ENCODE results near the gene ATG16L2.
"Not testable (repeated sequence)": the region's sequence is repeated elsewhere in the genome, so short reads cannot be mapped to it uniquely, and the experiment has no call there.

ATG16L2 gene

DNA sequence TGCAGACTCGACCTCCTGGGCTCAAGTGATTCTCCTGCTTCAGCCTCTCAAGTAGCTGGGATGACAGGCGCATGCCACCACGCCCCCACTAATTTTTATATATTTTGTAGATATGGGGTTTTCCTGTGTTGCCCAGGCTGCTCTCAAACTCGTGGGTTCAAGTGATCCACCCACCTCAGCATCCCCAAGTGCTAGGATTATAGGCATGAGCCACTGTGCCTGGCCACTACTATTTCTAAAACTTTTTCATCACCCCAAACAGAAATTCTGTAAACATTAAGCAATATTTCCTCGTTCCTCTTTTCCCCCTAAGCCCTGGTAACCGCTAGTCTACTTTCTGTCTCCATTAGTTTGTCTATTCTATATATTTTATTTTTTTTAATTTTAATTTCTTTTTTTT lies 9.0 kb upstream of the ATG16L2 start:
- DNase-seq: no peak

DNA sequence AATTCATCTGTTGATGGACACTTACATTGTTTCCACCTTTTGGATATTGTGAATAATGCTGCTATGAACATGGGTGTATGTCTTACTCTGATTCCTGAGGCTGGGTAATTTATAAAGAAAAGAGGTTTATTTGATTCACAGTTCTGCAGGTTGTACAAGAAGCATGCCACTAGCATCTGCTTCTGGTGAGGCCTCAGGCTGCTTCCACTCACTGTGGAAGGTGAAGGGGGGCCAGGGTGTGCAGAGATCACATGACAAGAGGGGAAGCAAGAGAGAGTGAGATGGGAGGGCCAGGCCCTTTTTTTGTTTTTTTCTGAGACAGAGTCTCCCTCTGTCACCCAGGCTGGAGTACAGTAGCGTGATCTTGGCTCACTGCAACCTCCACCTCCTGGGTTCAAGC lies 7.8 kb upstream of the ATG16L2 start:
- DNase-seq: not testable (repeated sequence)

DNA sequence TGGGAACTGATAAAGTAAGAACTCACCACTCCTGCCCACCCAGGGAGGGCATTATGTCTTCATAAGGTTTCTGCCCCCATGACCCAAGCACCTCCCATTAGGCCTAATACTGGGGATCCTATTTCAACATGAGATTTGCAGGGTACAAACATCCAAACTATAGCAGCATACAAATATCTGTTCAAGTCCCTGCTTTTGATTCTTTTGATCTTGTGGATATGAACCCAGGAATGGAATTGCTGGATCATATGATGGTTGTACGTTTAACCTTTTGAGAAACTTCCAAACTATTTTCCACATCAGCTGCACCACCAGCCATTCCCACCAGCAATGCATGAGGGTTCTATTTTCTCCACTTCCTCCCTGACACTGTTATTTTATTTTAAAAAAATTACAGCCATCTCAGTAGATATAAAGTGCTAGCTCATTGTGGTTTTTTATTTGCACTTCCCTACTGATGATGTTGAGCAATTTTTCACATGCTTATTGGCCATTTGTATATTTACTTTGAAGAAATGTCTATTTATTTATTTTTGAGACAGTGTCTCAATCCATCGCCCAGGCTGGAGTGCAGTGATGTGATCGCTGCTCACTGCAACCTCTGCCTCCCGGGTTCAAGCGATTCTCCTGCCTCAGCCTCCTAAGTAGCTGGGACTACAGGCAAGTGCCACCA lies 7.1 kb upstream of the ATG16L2 start:
- DNase-seq: no peak

DNA sequence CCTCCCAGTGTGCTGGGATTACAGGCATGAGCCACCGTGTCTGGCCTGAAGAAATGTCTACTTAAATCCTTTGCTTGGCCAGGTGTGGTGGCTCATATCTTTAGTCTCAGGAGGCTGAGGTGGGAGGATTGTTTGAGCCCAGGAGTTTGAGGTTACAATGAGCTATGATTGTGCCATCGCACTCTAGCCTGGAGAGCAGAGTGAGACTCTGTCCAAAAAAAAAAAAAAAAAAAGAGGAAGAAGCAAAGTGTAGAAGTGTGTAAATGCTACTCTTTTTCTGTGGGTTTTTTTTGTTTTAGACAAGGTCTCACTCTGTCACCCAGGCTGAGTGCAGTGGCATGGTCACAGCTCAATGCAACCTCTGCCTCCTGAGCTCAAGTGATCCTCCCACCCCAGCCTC lies 6.4 kb upstream of the ATG16L2 start:
- DNase-seq: no peak

DNA sequence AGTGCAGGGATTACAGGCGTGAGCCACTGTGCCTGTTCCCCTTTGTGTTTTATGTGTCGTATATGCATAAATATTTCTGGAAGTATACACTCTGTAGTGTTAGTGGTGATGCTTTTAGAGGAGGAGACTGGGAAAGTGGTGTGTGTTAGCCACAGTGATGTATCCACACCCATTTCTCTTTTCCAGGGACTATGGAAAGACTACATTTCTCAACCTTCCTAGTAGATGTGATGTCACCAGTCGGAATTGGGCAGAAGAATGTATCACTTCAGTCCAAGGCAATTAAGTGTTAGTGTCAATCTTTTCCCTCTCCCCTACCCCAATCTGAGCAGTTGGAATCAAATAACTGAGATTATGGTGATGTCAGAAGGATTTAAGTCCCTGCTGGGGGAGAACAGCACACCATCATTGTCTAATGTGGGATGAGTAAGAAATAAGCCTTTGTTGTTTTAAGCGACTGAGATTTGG lies 5.8 kb upstream of the ATG16L2 start:
- DNase-seq: no peak

DNA sequence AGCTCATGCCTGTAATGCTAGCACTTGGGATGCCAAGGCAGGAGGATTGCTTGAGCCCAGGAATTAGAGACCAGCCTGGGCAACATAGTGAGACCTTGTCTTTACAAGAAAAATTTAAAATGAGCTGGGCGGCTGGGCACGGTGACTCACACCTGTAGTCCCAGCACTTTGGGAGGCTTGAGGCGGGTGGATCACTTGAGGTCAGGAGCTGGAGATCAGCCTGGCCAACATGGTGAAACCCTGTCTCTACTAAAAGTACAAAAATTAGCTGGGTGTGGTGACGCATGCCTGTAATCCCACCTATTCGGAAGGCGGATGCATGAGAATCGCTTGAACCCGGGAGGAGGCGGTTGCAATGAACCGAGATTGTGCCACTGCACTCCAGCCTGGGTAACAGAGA lies 2.5 kb upstream of the ATG16L2 start:
- DNase-seq: not testable (repeated sequence)

DNA sequence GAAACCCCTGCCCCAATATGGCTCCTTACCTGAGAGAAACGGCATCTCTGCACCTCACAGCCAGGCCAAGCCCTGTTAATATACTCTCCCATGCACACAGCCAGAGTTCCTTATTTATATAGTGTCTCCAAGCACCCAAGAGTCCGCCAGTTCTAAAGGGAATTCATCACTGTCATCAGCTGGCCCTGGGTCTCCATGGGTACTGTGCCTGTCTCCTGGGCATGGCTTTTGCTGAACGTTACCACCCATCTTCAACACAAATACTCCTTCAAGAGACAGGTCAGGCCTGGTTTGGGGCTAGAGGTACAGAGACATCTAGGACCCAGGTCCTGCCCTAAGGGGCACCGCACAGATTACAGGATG lies 1.6 kb upstream of the ATG16L2 start:
- DNase-seq: no peak

DNA sequence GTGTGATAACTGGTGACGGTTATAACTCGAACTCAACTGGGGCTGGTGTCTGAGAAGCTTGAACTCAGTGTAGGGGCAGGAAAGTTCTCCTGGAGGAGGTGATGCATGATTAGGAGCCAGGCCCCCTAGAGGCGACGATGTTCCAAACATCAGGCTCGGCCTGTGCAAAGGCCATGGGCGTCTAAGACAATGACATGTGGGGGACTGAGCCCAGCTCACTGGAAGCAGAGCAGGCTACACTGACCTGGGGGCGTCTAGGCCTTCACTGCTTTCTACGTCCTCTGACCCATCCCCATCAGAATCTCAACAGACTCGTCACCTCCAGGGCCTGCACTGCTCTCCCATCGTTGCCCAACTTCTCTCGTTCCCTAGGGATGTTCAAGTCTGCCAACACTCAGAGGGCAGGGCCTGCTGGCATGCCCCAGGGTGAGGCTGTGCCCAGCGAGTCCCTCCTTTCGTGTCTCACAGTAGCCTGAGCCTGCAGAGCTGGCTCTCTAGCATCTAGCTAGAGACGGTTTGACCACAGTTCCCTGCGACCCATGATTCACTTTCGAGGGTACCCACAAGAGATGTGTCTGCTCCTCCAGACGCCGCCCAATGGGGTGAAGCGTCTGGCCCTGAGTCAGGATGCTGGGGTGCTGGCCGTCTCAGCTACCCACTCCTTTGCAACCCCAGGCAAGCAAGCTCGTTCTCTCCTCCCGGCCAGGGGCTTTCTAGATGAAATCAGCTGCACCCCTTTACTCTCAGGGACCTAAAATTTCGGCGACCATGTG lies 1.1 kb upstream of the ATG16L2 start:
- DNase-seq: peak; percentile 43

DNA sequence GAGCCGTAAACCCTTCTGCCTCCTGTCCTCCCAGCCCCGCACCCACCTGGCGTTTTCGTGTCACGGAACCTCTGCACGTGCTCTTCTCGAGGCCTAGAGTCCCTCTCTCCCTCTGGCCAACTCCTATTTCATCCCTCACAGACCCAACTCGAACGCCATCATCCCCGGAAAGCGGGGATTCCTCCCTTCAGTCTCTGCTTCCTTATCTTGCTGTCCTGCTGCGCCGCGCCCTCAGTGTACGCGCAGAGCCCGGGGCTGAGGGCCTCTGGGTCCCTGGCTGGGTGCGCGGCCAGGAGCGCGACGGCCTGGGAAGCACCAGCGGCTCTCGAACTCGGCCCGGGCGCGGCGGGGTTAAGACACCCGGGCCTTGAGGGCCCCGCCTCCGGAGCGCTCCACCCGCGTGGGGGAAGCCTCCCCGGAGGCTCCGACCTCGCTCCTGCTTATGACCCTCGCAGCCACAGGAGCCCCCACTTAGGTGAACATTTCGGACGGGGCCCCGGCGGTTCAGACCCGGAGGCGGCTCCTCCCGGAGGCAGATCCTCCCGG lies 398 bp upstream of the ATG16L2 start:
- no peak for DNase-seq

DNA sequence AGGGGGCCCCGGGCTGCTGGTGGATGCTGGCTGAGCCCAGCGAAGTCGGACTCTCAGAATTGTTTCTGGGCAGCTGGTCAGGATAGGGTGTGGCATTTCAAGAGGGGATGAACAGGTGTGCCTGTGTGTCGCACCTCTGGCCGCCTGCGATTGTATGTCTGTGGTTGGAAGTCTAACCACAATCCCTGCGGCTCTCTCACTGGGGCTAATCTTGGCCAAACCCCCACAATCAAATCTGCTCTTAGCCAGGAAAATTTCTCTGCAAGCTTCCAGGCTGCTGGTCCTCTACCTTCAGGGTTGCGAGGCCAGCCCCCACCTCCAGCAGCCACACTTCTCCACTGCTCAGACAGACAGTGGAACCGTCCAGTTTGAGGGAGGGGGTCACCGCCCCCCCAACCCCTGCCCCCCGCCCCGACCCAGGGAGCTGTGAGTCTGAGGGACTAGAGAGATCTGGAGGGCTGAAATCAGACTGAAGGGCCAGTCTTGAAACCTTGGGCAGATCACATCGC lies 953 bp downstream of the ATG16L2 start:
- DNase-seq: no peak

DNA sequence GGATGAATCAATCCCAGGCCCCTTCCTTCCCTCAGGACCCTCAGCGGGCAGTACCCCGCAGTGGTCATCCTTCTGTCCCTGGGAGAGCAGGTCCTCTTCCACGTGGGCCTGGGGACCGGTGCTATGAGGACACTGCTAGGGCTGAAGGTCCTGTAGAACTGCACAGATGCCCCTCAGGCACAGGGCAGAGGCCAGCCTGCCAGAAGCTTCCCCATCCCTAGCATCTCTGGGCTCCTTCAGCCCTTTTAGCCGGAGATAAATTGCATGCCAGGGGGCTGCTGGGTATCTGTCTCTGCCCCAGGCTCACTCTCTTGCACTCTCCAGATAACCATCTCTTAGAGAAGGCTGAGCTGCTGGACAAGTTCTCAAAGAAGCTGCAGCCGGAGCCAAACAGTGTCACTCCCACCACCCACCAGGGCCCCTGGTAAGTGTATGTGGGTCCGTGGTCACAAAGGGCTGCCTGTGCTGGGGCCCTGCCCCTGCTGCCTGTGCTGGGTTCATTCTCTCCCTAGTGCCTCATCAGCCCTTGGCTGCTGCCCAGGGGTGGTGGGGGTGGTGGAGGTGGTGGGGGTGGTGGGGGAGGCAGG lies 2.3 kb downstream of the ATG16L2 start:
- no peak for DNase-seq

DNA sequence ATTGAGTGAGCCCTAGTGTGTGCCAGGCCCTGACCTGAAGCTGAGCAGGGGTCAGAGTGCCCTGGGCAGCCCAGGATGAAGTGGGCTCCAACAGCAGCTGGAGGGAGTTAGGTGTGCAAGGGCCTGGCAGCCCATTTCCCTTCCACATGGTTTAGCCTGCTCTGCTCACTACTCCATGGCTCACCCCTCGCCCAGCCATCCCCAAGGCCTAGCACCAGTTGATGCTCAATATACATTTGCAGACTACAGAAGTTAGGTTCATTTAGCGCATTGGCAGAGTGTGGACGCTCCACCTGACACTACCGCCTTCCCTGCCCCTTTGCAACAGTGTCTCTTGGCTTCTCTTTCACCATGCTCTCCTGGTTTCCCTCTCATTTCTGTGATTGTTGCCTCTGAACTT lies 3.8 kb downstream of the ATG16L2 start:
- no peak for DNase-seq

DNA sequence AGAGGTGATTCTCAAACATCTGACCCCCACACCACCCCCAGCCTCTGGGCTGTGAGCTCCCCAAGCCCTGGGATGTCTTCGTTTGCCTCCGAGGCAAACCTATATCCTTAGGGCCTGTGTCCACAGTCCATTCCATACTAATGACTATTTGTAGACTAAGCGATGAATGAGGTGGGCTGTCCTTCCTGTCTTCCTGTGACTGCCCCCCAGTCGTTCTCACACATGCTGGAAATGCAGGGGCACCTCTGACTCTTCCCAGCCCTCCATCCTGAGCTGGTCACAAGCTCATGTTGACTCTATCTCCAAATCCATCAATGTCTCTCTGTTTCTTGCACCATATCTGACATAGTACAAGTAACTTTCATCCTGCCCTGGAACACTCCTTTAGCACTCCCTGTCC lies 4.8 kb downstream of the ATG16L2 start:
- no peak for DNase-seq

DNA sequence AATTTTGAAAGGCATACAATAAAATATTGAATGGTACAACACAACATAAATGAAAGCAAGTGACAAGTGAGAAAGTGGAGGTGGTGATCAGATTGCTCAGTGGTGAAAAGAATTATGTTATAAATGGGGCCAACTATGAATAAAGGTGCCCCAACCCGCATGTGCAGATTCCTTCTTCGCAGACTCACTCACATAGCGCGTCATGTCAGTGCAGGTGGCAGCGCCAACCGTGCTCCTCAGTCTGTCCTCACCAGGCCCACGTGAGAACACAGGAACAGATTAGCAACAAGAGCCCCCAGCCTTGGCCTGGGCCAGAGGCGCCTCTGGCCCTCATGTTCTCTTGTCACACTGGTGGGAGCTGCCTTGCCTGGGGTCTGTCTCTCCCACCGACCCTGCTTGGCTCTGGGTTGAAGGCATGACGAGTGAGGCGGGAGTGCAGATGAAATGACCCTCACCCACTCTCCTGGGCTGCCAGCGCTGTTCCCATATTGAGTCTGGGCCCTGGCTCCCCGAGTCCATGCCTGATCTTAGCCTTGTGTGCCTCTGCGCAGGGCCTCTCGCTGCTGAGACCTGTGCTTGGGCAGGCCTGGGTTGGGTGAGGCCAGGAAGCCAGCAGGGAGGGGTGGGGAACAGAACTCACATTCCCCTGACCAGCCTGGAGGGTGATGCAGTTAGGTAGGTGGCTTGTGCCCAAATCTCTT lies 6.4 kb downstream of the ATG16L2 start:
- DNase-seq: no peak

DNA sequence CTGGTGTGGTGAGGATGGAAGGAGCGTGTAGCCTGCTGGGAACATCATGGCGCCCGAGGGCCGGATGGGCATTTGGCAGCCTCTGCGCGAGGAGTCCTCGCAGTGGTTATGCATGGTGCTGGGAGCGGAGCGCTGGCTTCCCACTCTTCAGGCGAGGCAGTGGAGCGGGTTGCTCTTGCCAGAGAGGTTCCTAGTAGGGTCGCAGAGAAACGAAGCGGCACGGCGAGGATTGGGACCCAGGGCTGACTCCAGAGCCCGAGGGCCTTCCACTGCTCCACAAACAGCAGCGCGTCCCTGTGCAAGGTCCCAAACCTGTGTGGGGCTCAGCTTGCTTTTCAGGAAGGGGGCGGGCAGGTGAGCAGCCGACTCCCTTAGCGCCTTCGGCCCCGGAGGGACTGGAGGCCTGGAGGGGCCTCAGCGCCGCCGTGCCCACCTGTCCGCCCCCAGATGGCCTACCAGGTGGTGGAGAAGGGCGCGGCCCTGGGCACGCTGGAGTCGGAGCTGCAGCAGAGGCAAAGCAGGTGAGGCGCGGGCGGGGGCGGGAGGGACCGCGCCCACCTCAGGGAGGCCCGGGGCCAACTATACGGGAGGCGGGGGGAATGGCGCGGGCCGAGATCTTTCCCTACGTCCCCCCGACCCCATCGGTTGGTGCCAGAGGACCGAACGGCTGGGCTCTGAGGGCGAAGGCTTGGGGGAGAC lies 7.2 kb downstream of the ATG16L2 start:
- no peak for DNase-seq

DNA sequence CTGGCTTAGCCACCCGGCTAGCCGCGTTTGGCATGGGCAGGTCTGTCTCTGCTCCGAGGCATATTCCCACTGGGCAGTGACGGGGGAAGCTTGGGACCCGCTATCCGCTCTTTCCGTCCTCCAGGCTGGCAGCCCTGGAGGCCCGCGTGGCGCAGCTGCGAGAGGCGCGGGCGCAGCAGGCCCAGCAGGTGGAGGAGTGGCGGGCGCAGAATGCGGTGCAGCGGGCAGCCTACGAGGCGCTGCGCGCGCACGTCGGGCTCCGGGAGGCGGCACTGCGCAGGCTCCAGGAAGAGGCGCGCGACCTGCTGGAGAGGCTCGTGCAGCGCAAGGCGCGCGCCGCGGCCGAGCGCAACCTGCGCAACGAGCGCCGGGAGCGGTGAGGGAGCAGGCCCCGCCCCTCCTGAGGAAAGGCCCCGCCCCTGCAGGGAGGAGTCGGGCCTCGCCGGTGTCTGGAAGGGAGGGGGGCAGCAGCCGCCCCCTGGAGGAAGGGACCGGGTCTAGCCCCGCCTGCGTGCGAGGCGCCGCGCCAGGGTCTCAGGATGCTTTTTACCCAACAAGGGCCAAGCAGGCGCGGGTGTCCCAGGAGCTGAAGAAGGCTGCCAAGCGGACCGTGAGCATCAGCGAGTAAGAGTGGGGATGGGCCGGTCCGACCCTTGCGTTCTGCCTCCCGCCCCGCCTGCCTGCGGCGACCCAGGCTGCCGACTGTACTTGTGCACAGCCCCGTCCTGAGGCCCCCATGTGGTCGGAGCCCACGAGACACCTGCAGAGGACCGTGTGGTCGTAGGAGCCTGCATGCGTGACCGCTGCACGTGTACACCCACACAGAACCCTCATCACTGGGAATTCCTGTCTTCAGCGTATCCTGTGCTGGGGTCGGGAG lies 7.9 kb downstream of the ATG16L2 start:
- peak; percentile 80 for DNase-seq

DNA sequence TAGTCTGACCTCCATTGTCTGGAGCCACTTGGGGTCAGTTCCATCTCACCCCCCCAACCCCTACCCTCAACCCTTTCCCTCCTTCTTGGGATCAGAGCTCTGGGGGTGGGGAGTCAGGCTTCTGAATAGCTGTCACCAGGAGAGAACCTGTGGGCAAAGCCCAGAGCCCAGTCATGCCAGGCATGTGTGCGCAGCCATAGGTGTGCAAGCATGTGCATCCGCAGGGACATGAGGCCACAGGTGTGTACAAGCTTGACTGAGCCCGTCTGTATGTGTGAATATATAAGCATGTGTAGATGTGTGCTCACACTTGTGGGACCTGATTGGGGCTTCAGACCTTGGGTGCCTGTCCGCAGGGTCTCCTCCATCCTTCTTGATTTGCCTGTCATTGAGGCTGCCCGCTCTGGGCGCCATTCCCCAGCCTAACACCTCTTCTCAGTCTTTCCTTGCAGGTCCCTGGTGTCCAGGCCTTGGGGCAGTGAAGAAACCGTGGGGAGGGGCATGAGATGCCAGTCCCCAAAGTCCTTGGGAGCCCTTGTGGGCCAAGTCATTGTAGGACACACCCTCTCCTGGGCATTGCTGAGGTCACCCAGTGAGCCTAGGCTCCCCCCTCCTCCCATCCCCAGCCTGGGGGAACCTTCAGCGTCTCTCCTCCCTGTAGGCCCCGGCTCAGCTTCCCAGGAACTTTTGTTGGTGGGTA lies 9.0 kb downstream of the ATG16L2 start:
- no peak for DNase-seq

DNA sequence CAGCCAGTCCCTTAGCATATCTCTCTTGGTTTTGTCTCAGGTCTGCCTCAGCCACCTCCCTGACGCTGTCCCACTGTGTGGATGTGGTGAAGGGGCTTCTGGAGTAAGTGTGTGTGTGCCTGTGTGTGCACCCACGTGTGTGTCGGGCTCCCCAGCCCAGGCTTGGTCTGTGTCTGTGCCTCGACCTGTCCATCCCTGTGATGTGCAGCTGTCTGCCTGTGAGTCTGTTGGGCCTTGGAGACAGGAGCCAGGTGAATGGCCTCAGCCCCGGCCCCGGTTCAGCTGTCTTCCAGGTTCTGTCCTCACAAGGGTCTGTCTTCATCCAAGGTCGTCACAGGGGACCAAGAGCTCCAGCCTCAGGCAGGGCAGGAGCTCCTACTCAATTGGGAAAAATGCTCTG lies 9.8 kb downstream of the ATG16L2 start:
- DNase-seq: no peak

DNA sequence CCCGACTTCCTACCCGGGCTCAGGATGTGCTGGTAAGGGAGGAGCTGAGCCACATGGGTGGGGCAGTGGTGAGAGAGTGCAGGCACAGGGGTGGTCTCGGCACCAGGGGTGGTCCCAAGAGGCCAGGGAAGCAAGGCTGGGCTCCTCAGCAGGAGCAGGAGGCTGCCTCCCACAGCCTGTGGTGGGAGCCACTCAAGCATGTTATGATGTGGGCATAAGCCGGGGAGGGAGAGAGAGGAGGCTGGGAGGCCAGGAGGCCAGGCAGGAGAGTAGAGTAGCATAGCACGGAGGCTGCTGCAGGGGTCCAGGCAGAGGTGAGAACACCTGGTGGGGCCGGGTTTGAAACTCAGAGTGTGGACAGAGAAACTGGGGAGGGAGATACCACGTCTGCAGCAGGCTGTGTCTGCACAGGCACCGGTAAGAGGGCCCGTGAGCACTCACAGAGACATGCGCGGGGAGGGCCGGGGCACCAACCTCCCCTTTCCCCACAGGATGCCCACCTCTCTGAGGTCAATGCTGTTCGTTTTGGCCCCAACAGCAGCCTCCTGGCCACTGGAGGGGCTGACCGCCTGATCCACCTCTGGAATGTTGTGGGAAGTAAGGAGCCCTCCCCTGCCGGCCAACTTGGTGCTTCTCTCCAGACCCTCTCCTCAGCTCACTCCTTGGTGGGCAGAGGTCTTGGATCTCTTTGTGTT lies 10.7 kb downstream of the ATG16L2 start:
- no peak for DNase-seq

DNA sequence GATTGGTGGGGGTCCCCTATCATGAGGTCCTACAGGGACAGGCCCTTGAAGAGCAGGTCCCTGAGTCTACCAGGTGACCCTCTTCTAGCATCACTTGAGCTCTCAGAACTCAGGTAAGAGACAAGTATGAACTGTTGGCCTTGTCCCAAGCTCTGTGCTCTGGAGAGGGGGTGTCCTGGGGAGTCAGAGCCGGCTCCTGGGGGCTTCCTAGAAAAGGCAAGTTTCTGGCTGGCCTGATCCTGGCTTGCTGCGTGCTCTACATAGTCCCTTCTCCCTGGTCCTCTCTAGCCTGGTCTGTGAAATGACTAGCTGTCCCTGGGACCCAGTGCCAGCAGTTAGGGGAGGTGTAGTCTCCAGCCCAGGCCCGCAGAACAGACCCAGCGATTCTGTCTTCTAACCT lies 11.4 kb downstream of the ATG16L2 start:
- no peak for DNase-seq
